ENCODE measurements around the gene KIT.

The KIT gene

DNA sequence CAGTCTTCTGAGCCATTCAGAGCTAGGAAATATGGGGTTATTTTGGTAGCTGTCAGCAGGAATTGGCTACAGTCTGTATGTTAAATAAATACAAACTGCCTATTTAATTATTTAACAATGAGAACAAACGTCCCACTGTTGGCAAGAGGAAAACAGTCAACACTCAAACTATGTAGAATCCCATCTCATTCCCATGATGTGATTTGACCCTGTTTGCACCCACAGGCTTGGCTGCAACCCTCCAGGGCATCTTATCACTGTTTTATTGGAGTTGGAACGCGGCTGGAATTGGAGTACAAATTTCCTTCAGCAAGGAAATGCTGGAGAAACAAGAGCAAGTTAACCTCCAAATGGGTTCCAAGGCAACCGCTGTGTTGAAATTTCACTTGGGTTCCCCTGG, 124.0 kb downstream of the KIT start:
- H3K9ac ChIP-seq (ENCODE audit: low read length) = no peak overlapping the region
- no peak overlapping the region for H3K27ac ChIP-seq (ENCODE audit: low read depth, low read length)
- no peaks in the 10 kb centered on the region for H3K36me3 ChIP-seq (ENCODE audit: control insufficient read depth, insufficient read depth, low read length)
- H3K4me3 ChIP-seq (ENCODE audit: low read depth, low read length) = no peak overlapping the region
- H3K4me1 ChIP-seq (ENCODE audit: control insufficient read depth, insufficient read depth, low read length) = no peaks in the 10 kb centered on the region
- H3K9me3 ChIP-seq (ENCODE audit: control insufficient read depth, insufficient read depth, low read depth, low read length) = no peaks in the 10 kb centered on the region
- H3K27me3 ChIP-seq (ENCODE audit: control insufficient read depth, insufficient read depth, low read length) = no peaks in the 10 kb centered on the region

DNA sequence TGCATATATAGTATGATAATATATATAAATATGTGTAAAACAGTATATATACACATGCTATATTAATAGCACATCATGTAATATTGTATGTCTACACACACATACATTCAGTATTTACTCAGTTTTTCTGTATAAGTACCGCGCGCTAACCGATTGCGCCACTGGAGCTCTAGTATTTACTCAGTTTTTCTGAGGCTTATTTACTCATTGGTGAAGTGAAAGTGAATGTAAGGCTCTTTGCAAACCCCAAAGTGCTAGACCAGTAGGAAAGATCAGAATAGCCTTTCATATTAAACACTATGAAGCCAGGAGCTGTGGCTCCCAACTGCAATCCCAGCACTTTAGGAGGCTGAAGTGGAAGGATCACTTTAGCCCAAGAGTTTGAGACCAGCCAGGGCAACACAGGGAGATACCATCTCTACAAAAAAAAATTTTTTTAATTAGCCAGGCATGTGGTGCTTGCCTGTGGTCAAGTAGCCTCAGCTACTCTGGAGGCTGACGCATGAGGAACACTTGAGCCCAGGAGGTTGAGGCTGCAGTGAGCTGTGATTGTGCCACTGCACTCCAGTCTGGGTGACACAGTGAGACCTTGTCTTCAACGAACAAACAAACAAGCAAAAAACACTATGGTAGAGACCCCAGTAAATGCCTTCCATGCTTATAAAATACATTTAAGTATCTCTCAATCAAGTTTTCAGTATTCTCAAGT, 125.8 kb downstream of the KIT start:
- Histone ChIP-seq H3K27ac (ENCODE audit: low read depth, low read length) (no peak overlapping the region), H3K9me3 (ENCODE audit: control insufficient read depth, insufficient read depth, low read depth, low read length) (no peaks in the 10 kb centered on the region), H3K4me1 (ENCODE audit: control insufficient read depth, insufficient read depth, low read length) (no peaks in the 10 kb centered on the region), H3K36me3 (ENCODE audit: control insufficient read depth, insufficient read depth, low read length) (no peaks in the 10 kb centered on the region), H3K4me3 (ENCODE audit: low read depth, low read length) (no peak overlapping the region), H3K9ac (ENCODE audit: low read length) (no peak overlapping the region), H3K27me3 (ENCODE audit: control insufficient read depth, insufficient read depth, low read length) (no peaks in the 10 kb centered on the region)

DNA sequence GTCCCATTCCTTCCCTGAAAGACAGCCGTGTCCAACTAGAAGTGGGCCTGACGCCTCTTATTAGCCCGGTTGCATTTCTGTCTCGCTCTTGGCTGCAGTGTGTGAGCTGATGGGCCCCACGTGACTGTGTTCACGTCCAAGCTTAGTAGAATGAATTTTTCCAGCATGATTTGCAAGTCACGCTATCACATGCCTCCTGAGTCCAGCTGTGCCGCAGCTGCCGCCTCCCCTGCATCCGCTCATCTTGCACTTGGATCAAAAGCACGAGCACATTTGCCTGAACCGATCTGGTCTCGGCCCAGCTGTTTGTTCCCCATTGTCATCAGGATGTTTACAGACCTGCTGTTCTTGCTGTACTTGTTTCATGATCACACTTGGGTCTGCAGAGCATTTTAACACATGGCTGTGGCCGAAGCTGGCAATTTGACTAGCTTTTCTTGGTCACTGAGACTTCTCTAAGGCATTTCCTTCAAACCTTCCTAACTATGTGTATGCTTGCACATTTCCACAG, 126.5 kb downstream of the KIT start:
- no peaks in the 10 kb centered on the region for H3K4me1 ChIP-seq (ENCODE audit: control insufficient read depth, insufficient read depth, low read length)
- no peak overlapping the region for H3K27ac ChIP-seq (ENCODE audit: low read depth, low read length)
- no peaks in the 10 kb centered on the region for H3K9me3 ChIP-seq (ENCODE audit: control insufficient read depth, insufficient read depth, low read depth, low read length)
- no peaks in the 10 kb centered on the region for H3K27me3 ChIP-seq (ENCODE audit: control insufficient read depth, insufficient read depth, low read length)
- H3K9ac ChIP-seq (ENCODE audit: low read length) = no peak overlapping the region
- H3K4me3 ChIP-seq (ENCODE audit: low read depth, low read length) = no peak overlapping the region
- no peaks in the 10 kb centered on the region for H3K36me3 ChIP-seq (ENCODE audit: control insufficient read depth, insufficient read depth, low read length)

Measured in HUES6 (cell line).